GM19043 (cell line): ENCODE data around the gene EFHD2.
"Not testable (repeated sequence)": the region's sequence is repeated elsewhere in the genome, so short reads cannot be mapped to it uniquely, and the experiment has no call there.

Experiments used
- ATAC-seq: cut with Tn5 transposase; IDR thresholded peaks from one replicate; pipeline ENCODE4 v1.9.1; 2021; ENCODE audit warnings: low read depth; ENCODE audit not compliant: unreplicated experiment

EFHD2 gene

DNA sequence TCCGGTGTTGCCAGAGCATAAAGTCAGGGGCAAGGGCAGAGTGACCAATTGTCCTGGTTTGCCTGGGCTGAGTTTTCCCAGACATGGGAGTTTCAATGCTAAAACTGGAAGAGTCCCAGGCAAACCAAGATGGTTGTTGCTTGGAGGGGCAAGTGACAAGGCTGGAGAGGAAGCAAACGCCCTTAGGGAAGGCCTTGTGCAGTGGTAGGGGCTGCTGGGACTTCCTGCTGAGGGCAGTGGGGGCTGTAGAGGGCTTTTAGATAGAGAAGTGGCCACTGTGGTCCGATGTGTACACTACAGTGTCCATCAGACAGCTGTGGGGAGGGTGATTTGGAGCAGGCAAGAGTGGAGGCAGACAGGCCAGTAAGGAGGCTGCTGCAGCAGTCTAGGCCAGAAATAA is 39.9 kb downstream of the EFHD2 start:
- no peak for ATAC-seq

- ATAC-seq: no peak
Measured at GRCh38 chr1:15451014-15451722, 41.5 kb downstream of the EFHD2 start.

GRCh38 chr1:15452216-15452615 is 42.5 kb downstream of the EFHD2 start:
- ATAC-seq: no peak

DNA sequence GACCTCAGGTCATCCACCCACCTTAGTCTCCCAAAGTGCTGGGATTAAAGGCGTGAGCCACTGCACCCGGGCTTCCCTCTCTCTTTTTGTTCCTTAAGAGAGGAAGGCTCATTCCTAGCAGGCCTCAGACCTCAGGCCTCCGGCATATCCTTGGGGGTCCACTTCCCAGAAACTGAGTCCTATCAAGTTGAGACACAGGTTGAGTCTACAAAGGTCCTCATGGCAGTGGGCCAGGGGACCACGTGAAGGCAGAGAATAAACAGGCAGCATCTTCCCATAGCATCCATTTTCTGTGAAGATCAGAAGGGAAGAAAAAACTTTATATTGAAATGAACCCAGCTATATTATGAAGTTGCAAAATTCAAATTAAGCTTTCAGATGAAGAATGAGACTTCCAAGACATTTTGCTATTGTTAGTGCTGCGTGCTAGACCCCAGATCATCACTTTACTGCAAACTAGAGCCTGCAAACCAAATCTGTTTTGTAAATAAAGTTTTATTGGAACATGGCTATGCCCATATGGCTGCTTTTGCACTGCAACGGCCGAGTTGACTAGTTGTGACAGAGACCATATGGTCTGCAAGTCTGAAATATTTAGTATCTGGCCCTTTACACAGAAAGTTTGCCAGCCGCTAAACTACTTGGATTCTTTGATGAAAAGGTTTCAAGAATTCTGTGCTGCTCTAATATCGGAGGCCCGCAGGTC is 43.3 kb downstream of the EFHD2 start:
- ATAC-seq: no peak

GRCh38 chr1:15453734-15454133 is 44.0 kb downstream of the EFHD2 start:
- ATAC-seq: no peak

DNA sequence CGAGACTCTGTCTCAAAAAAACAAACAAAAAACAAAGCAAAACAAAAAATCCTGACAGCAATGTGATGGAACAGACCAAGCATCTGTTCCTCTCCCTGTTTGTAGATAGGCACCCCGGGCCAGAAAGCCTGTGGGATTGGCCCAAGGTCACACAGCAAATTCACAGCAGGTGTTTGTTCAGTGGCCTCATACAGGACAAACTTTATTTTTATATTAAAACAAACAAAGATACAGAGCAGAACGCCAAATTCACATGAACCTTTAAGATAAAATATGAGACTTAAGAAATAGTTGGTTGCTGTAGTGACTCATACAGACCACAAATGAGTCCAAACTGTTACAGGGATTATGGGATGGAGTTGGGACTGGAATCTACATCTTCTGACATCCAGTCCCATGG is 44.6 kb downstream of the EFHD2 start:
- ATAC-seq: no peak

GRCh38 chr1:15455522-15455921 is 45.8 kb downstream of the EFHD2 start:
- ATAC-seq: no peak

GRCh38 chr1:15456313-15456954 is 46.7 kb downstream of the EFHD2 start, which contains the start of gene CELA2A:
Gene CELA2A (plus strand): TSS chr1:15456732. CDS start chr1:15456754, 22 bp downstream.
- ATAC-seq: no peak

DNA sequence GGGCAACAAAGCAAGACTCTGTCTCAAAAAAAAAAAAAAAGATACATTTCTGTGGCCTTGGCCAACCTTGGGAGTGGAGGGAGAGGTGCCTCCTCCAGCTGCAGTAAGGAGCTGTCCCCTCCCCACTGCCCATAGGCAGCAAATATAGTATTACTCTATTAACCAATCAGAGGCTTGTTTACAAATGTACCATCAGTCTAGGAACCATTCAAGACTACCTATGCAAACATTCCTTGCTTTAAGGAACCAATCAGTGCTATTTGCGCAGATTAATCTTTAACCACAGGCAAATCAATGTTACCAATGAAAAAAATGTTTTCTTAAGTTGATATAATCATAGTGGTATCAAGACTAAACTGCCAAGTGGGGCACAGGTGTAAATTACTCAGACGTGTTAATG is 47.9 kb downstream of the EFHD2 start:
- ATAC-seq: no peak

GRCh38 chr1:15458388-15458787 is 48.7 kb downstream of the EFHD2 start:
- ATAC-seq: not testable (repeated sequence)

DNA sequence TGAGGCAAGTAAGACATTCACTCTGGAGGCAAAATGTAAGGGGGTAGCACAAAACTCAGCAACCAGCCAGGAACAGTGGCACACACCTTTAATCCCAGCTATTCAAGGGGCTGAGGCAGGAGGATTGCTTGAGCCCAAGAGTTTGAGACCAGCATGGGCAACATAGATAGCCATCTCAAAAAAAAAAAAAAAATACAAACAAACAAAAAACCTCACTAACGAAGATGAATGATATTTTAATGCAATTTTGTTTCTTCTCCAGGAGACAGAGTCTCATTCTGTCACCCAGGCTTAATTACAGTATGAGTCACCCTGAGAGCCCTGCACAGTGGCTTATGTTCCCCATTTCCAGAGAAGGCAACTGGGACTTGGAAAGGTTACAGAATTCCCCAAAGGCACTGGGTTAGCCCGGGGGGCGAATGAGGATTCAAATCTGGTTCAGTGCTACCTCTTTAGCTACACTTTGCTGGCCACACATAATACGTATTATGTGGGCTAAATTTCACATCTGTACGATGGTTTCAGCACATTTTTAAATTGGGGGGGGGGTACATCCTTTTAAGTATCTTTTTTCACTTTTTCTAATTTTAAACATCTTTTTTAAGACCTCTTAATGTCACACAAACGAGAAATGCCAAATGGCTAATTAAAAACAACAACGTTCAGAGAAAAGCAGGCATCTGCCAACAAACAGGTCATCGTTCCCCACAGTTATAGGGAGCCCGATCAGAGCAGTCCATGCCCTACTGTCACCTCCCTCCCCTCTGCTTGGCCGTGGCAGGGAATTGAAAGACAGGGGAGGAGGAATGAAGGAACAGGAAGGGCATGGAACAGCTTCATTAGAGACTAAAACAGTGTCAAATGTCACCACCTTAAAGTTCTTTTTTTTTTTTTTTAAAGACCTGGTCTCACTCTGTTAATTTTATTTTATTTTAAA is 50.4 kb downstream of the EFHD2 start:
- ATAC-seq: no peak

- no peak for ATAC-seq
Measured at GRCh38 chr1:15460708-15461095, 51.0 kb downstream of the EFHD2 start.

GRCh38 chr1:15463064-15463800 is 53.5 kb downstream of the EFHD2 start:
- ATAC-seq: not testable (repeated sequence)

DNA sequence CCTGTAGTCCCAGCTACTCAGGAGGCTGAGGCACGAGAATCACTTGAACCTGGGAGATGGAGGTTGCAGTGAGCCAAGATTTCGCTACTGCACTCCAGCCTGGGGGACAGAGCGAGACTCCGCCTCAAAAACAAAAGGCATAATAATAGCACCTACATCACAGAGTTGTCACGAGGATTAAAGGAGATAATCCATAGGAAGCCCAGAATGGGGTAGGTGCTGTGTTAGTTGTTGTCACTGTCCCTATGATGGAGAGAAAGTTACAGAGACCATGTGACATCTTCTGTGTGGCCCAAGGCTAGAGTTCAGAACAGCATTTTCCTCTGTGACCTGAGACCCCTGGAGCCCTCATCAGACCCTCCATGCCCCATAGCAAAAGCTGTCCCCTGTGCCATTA is 54.2 kb downstream of the EFHD2 start:
- ATAC-seq: not testable (repeated sequence)

DNA sequence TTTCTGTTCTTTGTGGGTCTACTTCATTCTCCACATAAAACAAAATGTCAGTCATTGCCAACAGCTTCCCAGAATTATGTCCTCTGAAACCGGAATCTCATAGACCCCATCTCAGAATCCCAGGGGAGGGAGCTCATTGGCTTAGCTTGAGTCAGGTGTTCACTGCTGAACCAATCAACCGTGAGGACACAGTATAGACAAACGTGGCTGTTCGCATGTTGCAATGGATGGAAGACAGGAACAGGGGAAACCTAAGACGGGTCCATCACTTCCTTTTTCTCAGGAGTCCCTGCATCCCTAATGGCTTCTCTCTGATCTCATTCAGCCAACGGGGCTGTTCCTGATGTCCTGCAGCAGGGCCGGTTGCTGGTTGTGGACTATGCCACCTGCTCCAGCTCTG is 56.0 kb downstream of the EFHD2 start:
- ATAC-seq: no peak

DNA sequence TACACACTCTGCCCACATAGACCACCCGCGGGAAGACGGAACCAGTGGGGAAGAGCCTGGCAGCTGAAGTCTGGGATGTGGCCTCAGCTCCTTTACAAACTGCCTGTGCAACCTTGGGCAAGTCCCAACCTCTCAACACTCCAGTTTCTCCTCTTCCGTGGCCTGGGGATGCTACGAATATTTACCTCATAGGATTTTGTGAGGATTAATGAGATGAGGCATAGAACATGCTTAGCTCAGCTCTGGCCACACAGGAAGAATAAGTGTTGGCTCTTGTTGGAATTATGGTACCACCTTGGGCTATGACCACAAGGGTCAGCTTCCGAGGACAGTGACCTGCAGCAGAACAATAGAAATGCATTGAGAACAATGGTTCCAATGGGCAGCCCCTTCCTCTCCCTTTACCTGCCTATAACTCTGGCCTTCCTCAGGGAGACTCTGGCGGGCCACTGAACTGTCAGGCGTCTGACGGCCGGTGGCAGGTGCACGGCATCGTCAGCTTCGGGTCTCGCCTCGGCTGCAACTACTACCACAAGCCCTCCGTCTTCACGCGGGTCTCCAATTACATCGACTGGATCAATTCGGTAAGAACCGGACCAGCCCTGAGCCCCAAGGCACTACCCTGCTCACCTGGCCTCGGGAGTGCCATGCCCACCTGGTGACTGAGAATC is 57.4 kb downstream of the EFHD2 start:
- not testable (repeated sequence) for ATAC-seq

DNA sequence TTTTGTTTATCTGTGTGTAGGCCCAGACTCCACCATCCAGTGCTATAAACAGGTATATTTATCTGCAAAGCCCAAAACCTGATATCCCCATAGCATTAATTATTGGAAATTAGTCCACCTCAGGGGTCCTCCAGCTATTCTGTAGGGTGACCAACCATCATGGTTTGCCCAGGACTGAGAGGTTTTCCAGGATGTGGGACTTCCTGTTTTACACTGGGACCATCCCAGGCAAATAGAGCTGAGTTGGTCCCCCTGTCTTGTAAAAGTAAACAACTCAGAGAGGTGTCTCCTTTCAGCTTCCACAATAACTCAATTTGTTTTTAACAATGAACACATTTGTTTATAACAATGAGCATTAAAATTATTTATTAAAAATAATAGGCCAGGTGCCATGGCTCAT is 58.5 kb downstream of the EFHD2 start:
- ATAC-seq: no peak

- ATAC-seq: no peak
Measured at GRCh38 chr1:15469361-15469760, 59.7 kb downstream of the EFHD2 start.

- ATAC-seq: not testable (repeated sequence)
Measured at GRCh38 chr1:15469821-15470448, 60.2 kb downstream of the EFHD2 start.
